K562 treated with DMSO at 1 percent for 4 hours (cell line): ENCODE measurements around the gene MYLK3. TPM values are rescaled to one million over a fixed set of nuclear protein-coding genes. Genes with fewer than 3 reads are reported as not detected.

Experiments used
- total RNA-seq: library from RNA; unstranded; fragments of 300-600 nt; gene quantifications from 2 replicates; pipeline ENCODE4 v1.2.3, GENCODE V29; 2022; ENCODE audit not compliant: insufficient read depth

The MYLK3 gene
- 3.7 and 4.2 TPM in 2 replicates for total RNA-seq

GRCh38 chr16:46747777-46748651 is at the start of gene MYLK3:
TSS of gene MYLK3 (minus strand) at chr16:46748344. CDS start at chr16:46748193, 151 bp downstream.

DNA sequence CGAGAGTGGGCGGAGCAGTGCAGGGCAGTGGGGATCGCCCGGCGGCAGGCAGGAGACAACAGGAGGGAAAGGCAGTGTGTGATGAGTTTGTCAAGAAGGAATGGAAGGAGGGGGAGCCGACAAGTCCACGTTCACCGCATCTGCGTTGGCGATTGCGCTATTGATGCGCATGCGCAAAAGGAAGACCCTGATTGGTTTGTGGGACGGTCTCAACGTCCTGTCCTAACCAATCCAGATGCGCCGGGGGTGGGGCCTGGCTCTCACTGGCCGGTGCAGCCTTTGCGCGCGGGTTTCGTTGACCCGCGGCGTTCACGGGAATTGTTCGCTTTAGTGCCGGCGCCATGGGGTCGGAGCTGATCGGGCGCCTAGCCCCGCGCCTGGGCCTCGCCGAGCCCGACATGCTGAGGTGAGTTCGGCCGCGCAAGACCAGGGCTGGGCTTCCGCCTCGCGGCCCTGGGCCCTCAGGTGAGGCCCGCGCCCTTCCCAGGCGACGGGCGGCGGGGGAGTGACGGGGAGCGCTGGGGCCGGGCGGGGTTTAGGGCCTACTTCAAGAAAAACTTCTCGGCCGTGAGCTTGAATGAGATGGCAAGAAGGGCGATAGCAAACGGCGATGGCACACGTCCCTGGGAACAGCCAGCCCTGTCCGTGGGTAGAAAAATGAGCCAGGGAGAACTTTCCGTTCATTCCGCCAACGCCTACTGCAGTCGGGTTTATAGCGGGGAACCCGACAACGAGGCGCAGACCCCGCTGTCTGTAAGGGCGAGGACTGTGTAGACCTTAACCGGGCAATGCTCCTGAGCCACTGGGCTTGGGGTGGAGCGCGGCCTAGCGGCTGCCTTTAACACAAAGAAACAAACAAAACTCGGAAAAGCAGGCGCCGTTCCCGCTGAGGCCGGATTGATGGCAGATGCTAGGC is 58.5 kb downstream of the MYLK3 start, which contains the start of gene ORC6:
ORC6 (plus strand) TSS at position 295 of the 916 bp plus-strand sequence; CDS start at position 342, 47 bp downstream.

DNA sequence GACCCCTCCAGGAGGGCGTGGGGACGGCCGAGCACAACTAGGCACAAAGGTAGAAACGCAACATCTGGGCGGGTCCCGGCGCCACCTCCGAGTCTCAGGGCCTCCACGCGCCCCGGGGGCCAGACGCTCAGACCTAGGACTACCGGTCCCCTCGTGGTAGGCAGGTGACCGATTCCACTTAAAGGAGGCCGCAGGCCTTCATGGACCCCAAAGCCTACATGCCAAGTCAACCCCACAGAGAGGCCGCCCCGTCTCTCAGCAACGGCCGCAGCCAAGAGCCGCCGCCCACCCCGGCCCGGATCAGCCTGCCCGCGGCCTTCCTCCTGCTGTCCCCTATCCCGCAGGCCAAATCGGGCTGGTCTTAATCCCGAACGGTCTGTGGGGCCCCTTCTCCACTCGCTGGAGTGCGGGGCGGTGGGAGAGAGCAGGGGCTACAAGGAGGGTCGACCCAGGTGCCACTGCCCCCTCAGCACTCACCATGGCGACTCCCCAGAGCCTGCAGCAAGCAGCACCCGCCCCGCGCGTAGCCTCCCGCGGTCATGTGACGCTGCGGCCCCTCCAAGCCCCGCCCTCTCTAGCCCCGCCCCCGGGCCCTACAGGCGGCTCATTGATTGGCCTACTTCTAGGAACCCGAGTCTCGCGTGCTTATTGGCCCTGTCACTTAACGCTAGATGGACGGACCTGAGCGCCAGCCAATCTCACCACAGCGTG is 59.3 kb downstream of the MYLK3 start, which contains the start of gene VPS35:
VPS35 (minus strand) TSS at position 525 of the 711 bp plus-strand sequence; CDS start at position 480, 45 bp downstream.

Other genes with a start within 250 kb of the MYLK3 start
- 13.0 and 17.0 TPM in 2 replicates for gene SHCBP1, start 127.0 kb downstream of the MYLK3 start, total RNA-seq
- gene VPS35, start 59.2 kb downstream of the MYLK3 start, total RNA-seq: 34.0 and 36.6 TPM in 2 replicates
- gene ORC6, start 58.7 kb downstream of the MYLK3 start, total RNA-seq: 40.4 and 49.4 TPM in 2 replicates
- 8.1 and 8.5 TPM in 2 replicates for gene C16orf87, start 82.8 kb upstream of the MYLK3 start, total RNA-seq
- 20.3 and 23.6 TPM in 2 replicates for gene GPT2, start 136.0 kb upstream of the MYLK3 start, total RNA-seq
- gene DNAJA2, start 225.3 kb upstream of the MYLK3 start, total RNA-seq: 24.6 and 31.9 TPM in 2 replicates